Activated CD8-positive, alpha-beta T cell treated with anti-CD3 and anti-CD28 coated beads for 36 hours (primary cell): ENCODE measurements around the gene ATG4B. TPM values are rescaled to one million over a fixed set of nuclear protein-coding genes. Genes with fewer than 3 reads are reported as not detected.

Source experiments
- ATAC-seq: fragments of 200-7000 bp; cut with Tn5 transposase; one replicate; pipeline ENCODE4 v1.10.0; 2021; ENCODE audit warnings: mild to moderate bottlenecking, moderate library complexity
- CTCF ChIA-PET: fragments of 350-600 bp; sonication (Branson Sonifier 250); formaldehyde crosslinking; loops from one replicate; lab custom pipeline; 2021; ENCODE audit warnings: antibody characterized with exemption; lab: Charles Lee
- POLR2A ChIA-PET: fragments of 350-600 bp; sonication (Branson Sonifier 250); formaldehyde crosslinking; loops from one replicate; lab custom pipeline; 2021; ENCODE audit warnings: antibody characterized with exemption; lab: Charles Lee
- DNase-seq: peaks from one replicate; pipeline ENCODE4 v3.0.0-alpha.2; 2020
- H3K27ac Mint-ChIP-seq: one replicate; pipeline ENCODE4 v1.8.0; 2021; ENCODE audit warnings: mild to moderate bottlenecking, mixed read lengths
- H3K27me3 Mint-ChIP-seq: one replicate; pipeline ENCODE4 v1.8.0; 2021; ENCODE audit warnings: mixed read lengths
- H3K36me3 Mint-ChIP-seq: one replicate; pipeline ENCODE4 v1.8.0; 2021; ENCODE audit warnings: low read depth, mixed read lengths
- H3K4me1 Mint-ChIP-seq: one replicate; pipeline ENCODE4 v1.8.0; 2021; ENCODE audit warnings: low read depth, mixed read lengths
- H3K4me3 Mint-ChIP-seq: one replicate; pipeline ENCODE4 v1.8.0; 2021; ENCODE audit warnings: mild to moderate bottlenecking, moderate library complexity, mixed read lengths
- H3K9me3 Mint-ChIP-seq: one replicate; pipeline ENCODE4 v1.8.0; 2021; ENCODE audit warnings: mixed read lengths
- intact Hi-C: fragments of 100-400 bp; cut with micrococcal nuclease; formaldehyde crosslinking; loops from one replicate; pipeline ENCODE4 v1.10.0; 2022
- total RNA-seq, 2 experiments: library from RNA; stranded (reverse); gene quantifications; one replicate each; pipeline ENCODE4 v1.2.3, GENCODE V29; 2021
- TF ChIP-seq, protein P1 (sequence below): fragments of 200-600 bp; IDR thresholded peaks from one replicate; pipeline ENCODE4 v1.8.0; 2022; ENCODE audit warnings: antibody characterized with exemption, mild to moderate bottlenecking

Gene ATG4B
- total RNA-seq, 2 experiments from 2014 or later = 90.7 to 94.6 TPM

DNA sequence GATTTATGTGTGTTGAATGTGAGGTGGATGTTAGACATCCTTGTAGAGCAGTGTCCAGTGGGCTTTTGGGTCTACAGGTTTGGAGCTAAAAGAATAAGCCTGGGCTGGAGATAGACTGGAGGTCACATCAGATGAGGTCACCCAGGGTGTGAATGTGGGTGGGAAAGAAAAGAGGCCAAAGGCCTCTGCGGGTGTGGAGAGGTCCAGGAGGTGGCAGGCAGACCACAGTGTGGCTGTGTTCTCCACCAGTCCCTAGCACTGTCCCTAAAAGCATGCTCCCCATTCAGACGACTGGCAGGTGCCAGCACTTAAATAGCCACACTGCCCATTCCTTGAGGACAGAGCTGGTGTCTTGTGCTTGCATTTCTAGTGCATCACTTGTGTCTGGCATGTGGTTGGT, 4.1 kb downstream of the ATG4B start:
- H3K9me3 Mint-ChIP-seq = no peaks in the 10 kb centered on the region
- peak overlapping the region; percentile 31 for H3K27ac Mint-ChIP-seq
- intact Hi-C loops = no loop called here
- H3K4me1 Mint-ChIP-seq = peaks cover 48% of the 10 kb centered on the region
- H3K4me3 Mint-ChIP-seq = no peak overlapping the region
- CTCF ChIA-PET = interaction anchor here (0.6 to 1.6 kb wide), 4 partner anchors 17 to 467 kb away, joined by 3 to 4 read pairs (median 3); no protein-coding TSS in a partner anchor
- DNase-seq (no peak), ATAC-seq (no peak)
- TF ChIP-seq, protein P1, sequence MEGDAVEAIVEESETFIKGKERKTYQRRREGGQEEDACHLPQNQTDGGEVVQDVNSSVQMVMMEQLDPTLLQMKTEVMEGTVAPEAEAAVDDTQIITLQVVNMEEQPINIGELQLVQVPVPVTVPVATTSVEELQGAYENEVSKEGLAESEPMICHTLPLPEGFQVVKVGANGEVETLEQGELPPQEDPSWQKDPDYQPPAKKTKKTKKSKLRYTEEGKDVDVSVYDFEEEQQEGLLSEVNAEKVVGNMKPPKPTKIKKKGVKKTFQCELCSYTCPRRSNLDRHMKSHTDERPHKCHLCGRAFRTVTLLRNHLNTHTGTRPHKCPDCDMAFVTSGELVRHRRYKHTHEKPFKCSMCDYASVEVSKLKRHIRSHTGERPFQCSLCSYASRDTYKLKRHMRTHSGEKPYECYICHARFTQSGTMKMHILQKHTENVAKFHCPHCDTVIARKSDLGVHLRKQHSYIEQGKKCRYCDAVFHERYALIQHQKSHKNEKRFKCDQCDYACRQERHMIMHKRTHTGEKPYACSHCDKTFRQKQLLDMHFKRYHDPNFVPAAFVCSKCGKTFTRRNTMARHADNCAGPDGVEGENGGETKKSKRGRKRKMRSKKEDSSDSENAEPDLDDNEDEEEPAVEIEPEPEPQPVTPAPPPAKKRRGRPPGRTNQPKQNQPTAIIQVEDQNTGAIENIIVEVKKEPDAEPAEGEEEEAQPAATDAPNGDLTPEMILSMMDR = no peak
- no peaks in the 10 kb centered on the region for H3K27me3 Mint-ChIP-seq
- peaks cover 28% of the 10 kb centered on the region for H3K36me3 Mint-ChIP-seq
- POLR2A ChIA-PET = interaction anchor here (0.6 to 1.4 kb wide), 4 partner anchors 29 to 528 kb away, joined by 4 to 6 read pairs (median 4); partner anchors contain the start of genes HDLBP and SEPTIN2

DNA sequence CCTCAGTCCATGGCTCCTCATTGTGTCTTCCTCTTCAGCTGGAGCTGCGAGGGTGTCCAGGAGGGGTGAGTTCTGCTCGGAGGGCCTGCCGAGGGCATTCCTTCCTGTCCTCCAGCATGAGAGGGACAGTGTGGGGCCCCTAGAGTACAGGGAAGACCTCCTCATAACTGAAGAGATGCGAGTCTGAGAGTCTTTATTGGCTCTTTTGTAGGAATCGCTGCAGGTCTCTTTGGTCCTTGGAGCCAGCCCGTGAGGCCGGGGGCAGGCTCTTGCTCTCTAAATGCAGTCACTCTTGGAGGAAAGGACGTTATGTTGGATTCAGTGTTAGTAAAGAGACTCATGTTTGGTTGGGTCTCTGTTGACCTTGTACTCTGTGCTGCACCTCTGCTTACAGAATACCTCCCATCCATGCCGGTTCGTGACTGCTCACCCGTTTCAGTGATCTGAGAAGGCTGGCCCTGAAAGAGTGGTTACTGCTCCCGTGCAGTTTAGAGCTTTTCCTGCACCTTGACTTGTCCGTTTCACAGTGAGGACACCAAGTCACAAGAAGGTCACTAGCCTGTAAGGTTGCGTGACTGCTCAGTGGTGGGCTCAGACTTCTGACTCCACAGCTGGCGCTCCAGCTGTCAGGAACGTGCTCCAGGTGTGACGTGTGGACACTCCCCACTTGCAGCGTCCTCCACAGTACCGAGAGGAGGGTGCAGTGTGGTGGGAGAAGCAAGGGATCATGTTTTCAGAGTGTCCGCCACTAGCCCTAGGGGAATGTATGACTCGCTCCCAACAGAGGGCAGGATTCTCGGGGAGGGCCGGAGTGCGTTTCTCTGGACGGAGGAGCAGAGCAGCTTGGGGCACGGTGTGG, 7.8 kb downstream of the ATG4B start:
- ChIA-PET CTCF (interaction anchor here (1.5 to 1.9 kb wide), 2 partner anchors 14 to 233 kb away, joined by 4 to 7 read pairs; no protein-coding TSS in a partner anchor), POLR2A (interaction anchor here (1.5 kb wide), 1 partner anchor 56 kb away, joined by 4 read pairs; no protein-coding TSS in a partner anchor)
- Mint-ChIP-seq H3K4me1 (peaks cover 32% of the 10 kb centered on the region), H3K36me3 (peaks cover 10% of the 10 kb centered on the region), H3K27ac (no peak overlapping the region), H3K27me3 (no peaks in the 10 kb centered on the region), H3K9me3 (no peaks in the 10 kb centered on the region), H3K4me3 (no peak overlapping the region)
- ATAC-seq = no peak
- TF ChIP-seq, protein P1 = no peak
- intact Hi-C loops = no loop called here
- no peak for DNase-seq

DNA sequence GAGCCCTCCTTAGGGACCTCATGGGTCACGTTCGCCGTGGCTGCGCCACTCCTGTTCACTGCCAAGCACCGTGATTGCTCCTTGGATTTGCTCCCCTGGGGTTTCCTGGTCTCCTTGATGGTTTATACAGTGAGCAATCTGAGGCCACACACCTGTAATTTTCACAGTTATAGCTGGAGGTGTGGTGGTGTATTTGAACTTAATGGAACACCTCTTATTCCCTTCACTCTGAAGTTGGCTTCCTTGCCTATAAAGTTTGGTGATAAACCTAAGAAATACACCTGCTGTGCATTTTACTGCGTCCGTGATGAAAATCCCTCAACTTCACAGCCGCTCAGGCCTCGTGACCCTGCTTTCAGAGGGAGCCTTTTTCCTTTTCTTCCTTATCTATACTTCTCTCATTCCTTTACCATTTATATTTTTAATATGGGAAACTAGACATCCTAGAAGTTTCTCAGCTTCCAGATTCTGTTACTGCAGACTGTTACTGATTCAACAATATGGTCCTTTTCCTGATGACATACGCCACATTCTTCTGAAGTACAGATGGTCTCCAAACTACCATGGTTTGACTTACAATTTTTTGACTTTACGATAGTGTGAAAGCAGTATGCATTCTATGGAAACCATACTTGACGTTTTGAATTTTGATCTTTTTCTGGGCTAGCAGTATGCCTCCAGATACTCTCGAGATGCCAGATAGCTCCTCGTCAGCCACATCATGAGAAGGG, 8.6 kb downstream of the ATG4B start:
- H3K4me3 Mint-ChIP-seq = no peak overlapping the region
- intact Hi-C loops = no loop called here
- H3K27me3 Mint-ChIP-seq = no peaks in the 10 kb centered on the region
- H3K27ac Mint-ChIP-seq = no peak overlapping the region
- ChIA-PET CTCF (interaction anchor here (1.6 kb wide), 1 partner anchor 14 kb away, joined by 4 read pairs; no protein-coding TSS in a partner anchor), POLR2A (interaction anchor here (1.5 kb wide), 2 partner anchors 33 to 55 kb away, joined by 3 to 4 read pairs; no protein-coding TSS in a partner anchor)
- no peaks in the 10 kb centered on the region for H3K9me3 Mint-ChIP-seq
- peaks cover 27% of the 10 kb centered on the region for H3K4me1 Mint-ChIP-seq
- DNase-seq (no peak), ATAC-seq (no peak)
- TF ChIP-seq, protein P1 = no peak
- peaks cover 4% of the 10 kb centered on the region for H3K36me3 Mint-ChIP-seq

DNA sequence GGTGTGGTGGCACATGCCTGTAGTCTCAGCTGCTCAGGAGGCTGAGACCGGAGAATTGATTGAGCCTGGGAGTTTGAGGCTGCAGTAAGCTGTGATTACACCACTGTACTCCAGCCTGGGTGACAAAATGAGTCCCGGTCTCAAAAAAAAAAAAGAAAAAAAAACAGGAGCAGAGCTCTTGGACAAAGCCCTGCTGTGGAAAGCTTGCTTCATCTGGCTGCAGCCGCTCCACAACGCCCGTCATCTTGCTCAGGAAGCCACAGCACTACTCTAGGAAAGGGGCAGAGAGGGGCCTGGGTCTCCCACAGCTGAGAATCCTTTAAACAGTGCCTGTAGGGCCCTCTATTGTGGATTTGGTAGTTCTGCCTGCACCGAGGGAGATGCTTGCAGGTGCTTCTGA, 11.0 kb downstream of the ATG4B start:
- H3K4me1 Mint-ChIP-seq = peaks cover 16% of the 10 kb centered on the region
- H3K36me3 Mint-ChIP-seq = peaks cover 7% of the 10 kb centered on the region
- TF ChIP-seq, protein P1 = no peak
- H3K9me3 Mint-ChIP-seq = no peaks in the 10 kb centered on the region
- no peak overlapping the region for H3K27ac Mint-ChIP-seq
- ATAC-seq (no peak), DNase-seq (no peak)
- intact Hi-C loops = no loop called here
- ChIA-PET CTCF (interaction anchor here (2.4 kb wide), 1 partner anchor 11 kb away, joined by 8 read pairs; no protein-coding TSS in a partner anchor), POLR2A (no interaction called here)
- H3K27me3 Mint-ChIP-seq = no peaks in the 10 kb centered on the region
- H3K4me3 Mint-ChIP-seq = no peak overlapping the region
